ENCODE measurements around the gene OASL.

OASL gene

DNA sequence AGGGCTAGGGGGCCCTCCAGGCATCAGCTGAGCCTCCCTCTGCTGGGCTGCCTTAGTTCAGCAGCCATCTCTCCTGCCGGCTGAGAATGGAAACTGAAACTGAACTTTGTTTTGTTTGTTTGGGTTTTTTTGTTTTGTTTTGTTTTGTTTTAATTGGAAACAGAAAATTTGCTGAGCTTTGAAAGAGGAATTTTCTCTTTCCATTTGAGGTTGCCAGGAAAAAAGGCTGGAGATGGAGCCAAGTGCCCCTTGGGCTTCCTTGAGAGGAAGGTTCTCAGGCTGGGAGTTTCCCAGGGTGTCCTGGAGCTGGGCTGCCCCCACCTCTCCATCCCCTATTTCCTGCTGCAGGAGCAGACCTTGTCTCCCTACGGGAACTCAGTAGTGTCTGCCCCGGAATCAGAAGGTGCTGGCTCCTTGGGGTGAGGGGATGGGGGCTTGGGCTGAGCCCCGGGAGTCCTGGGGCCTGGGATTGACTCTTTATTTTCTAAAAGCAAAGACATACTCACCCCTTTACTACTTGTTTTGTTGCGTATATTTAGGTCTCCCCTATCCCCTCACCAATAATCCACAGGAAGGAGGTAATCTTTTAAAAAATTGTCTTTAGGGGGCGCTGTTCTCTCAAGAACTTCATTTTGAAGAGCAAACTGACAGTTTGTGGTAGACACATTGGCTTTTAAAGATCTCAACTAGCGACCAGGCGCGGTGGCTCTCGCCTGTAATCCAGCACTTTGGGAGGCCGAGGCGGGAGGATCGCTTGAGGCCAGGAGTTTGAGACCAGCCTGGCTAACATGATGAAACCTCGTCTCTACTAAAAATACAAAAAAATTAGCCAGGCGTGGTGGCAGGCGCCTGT, 21.3 kb upstream of the OASL start:
- DNase-seq (ENCODE audit: extremely low read depth, insufficient read length): peak; percentile 62
- Histone ChIP-seq H3K27me3 (replicated peaks; ENCODE audit: control insufficient read depth, insufficient read depth, low read length) (no peaks in the 10 kb centered on the region), H3K36me3 (ENCODE audit: control insufficient read depth, insufficient read depth, low read length) (no peaks in the 10 kb centered on the region), H3K4me3 (replicated peaks; ENCODE audit: low read depth, low read length) (peak overlapping the region; percentile 56)
- peak; percentile 64 for TF ChIP-seq CTCF (IDR thresholded peaks at IDR 0.05; ENCODE audit: insufficient read depth, low read length, poor library complexity, severe bottlenecking)

DNA sequence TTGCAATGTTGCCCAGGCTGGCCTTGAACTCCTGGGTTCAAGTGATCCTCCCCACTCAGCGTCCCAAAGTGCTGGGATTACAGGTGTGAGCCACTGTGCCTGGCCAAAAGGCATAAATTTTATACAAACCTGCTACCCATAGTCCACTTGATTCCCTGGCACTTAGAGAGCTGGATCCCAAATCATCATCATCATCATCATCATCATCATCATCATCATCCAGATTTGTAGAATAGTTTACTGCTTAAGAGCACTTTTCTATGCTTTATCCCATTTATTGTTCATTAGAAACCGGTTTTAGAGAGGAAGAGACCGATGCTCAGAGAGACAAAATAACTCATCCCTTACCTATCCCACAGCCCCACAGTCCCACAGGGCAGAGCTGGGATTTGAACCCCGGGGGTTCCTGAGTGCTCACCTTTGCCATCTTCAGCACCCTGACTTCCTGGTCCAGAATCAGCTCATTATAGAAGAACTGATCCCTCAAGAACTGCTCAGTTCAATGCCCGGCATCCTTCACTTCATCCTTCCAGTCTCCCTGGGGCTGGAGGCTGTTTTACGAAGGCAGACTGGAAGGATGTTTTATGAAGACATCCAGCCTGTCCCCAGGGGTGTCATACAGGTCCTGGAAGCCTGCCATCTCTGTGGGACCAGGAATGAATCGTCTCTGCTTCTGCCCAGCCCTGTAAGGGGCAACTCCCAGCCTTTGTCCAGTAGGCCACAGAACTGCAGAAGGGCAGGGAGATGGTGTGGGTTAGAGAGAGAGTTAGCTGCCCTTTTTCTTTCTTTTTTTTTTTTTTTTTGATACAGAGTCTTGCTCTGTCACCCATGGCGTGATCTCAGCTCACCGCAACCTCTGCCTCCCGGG, 20.2 kb upstream of the OASL start:
- TF ChIP-seq CTCF (IDR thresholded peaks at IDR 0.05; ENCODE audit: insufficient read depth, low read length, poor library complexity, severe bottlenecking): no peak
- no peak overlapping the region; the same call in 1 of the 2 replicates for H3K4me3 ChIP-seq (replicated peaks; ENCODE audit: low read depth, low read length)

DNA sequence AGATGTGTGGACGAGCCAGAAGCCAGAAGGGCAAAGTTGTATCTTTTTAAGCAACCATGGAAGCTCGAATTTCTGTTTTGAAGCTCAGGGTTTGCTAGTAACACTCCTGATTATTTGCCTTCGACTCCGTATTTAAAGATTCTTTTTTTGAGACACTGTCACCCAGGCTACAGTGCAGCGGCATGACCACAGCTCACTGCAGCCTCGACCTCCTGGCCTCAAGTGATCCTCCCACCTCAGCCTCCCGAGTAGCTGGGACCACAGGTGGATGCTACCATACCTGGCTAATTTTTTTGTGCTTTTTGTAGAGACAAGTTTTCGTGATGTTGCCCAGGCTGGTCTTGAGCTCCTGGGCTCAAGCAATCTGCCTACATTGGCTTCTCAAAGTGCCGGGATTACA, 18.7 kb upstream of the OASL start:
- DNase-seq (ENCODE audit: extremely low read depth, insufficient read length): no peak
- TF ChIP-seq CTCF (IDR thresholded peaks at IDR 0.05; ENCODE audit: insufficient read depth, low read length, poor library complexity, severe bottlenecking): no peak
- no peaks in the 10 kb centered on the region for H3K36me3 ChIP-seq (ENCODE audit: control insufficient read depth, insufficient read depth, low read length)
- H3K27me3 ChIP-seq (replicated peaks; ENCODE audit: control insufficient read depth, insufficient read depth, low read length): no peaks in the 10 kb centered on the region
- no peak overlapping the region for H3K4me3 ChIP-seq (replicated peaks; ENCODE audit: low read depth, low read length)

More for the DNA sequence above, 20.2 kb upstream of the OASL start:
- Histone ChIP-seq H3K36me3 (ENCODE audit: control insufficient read depth, insufficient read depth, low read length) (no peaks in the 10 kb centered on the region), H3K27me3 (replicated peaks; ENCODE audit: control insufficient read depth, insufficient read depth, low read length) (no peaks in the 10 kb centered on the region)
- DNase-seq (ENCODE audit: extremely low read depth, insufficient read length): peak; percentile 28

DNA sequence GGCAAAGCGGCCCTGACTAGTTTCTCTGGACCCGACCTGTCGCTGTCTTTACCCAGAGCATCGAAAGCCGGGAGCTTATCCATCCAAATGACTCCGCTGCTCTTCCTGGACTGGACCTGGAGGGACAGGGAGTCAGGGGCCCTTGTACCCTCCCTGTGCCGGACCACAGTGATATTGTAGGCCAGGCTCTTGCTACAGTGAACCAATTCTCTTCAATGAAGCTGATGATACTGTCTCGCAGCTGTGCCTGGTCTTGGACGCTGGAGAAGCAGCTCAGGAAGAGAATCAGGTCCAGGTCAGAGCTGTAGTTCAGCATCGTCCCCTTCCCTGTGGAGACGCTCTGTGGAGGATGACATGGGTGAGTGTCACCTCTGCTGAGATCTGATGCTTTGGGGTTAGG, 14.7 kb upstream of the OASL start:
- Histone ChIP-seq H3K27me3 (replicated peaks; ENCODE audit: control insufficient read depth, insufficient read depth, low read length) (no peaks in the 10 kb centered on the region), H3K4me3 (replicated peaks; ENCODE audit: low read depth, low read length) (no peak overlapping the region), H3K36me3 (ENCODE audit: control insufficient read depth, insufficient read depth, low read length) (no peaks in the 10 kb centered on the region)
- DNase-seq (ENCODE audit: extremely low read depth, insufficient read length): no peak
- no peak for TF ChIP-seq CTCF (IDR thresholded peaks at IDR 0.05; ENCODE audit: insufficient read depth, low read length, poor library complexity, severe bottlenecking)

DNA sequence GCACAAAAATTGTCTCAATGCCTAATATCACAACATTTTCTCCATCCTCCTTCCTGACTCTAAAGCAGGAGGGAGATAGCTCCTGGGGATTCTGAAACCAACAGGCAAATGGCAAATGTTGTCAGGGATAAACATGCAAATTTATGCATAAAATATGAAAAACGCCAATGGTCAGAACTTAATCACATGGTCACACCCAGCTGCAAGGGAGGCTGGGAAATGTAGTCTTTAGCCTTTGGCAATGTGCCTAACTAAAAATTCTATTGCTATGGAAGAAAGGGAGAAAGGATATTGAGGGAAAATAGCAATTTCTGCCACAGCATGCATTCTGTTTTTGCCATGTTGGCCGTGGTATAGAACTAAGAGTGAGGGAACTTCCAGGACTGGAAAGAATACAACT, 11.7 kb upstream of the OASL start:
- DNase-seq (ENCODE audit: extremely low read depth, insufficient read length): no peak
- H3K36me3 ChIP-seq (ENCODE audit: control insufficient read depth, insufficient read depth, low read length): no peaks in the 10 kb centered on the region
- no peak overlapping the region for H3K4me3 ChIP-seq (replicated peaks; ENCODE audit: low read depth, low read length)
- no peaks in the 10 kb centered on the region for H3K27me3 ChIP-seq (replicated peaks; ENCODE audit: control insufficient read depth, insufficient read depth, low read length)
- TF ChIP-seq CTCF (IDR thresholded peaks at IDR 0.05; ENCODE audit: insufficient read depth, low read length, poor library complexity, severe bottlenecking): no peak

Data from GM06990 (cell line).